Skin of body (tissue), 2 donors: ENCODE data around the gene EFCAB11. TPM values are rescaled to one million over a fixed set of nuclear protein-coding genes. Genes with fewer than 3 reads are reported as not detected.

ENCODE experiments used
- DNase-seq: peaks from one replicate; lab custom pipeline; 2025; lab: John Stamatoyannopoulos, UW
- total RNA-seq: library from RNA; depleted of rRNA; stranded (reverse); fragments of >200 nt; gene quantifications from one replicate; pipeline ENCODE4 v1.2.3, GENCODE V29; 2014

Gene EFCAB11
- total RNA-seq, 1 donor from 2014 or later: 5.6 TPM

DNA sequence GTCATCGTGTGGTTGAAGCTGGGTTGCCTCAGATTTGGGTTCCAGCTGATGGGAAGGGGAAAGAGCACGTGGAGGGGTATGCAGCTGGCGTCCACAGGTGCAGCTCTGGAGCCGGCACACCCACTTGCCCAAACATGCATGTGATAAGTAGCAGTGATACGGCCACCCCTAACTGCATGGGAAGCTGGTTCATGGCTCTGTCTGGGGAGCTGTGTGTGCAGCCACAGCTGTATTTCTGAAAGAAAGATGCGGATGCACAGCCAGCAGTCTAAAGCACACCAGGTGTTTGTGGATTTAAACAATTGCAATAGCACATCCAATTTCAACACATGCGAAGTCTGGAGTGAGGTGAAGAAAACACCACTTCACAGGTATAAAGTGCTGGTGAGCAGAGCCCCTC is 181.4 kb downstream of the EFCAB11 start:
- no peak for DNase-seq

DNA sequence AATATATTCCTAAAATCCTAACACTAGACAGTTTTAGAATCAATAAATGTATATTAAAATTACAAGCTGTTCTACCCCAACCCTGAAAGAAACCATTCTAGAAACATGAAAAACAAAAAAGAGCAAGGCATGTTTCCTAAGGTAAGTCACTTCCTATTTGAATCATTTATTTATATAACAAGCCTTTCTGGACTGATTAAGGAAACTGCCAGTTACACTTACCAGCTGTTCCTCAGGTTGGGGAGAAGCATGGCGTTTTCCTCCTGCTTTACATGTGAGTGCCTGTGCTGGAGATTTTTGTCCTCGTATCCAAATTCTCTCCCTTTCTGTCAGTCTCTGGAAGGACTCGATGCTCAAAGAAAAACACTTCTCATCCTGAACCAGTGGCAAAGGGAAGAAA is 183.3 kb downstream of the EFCAB11 start:
- no peak for DNase-seq

DNA sequence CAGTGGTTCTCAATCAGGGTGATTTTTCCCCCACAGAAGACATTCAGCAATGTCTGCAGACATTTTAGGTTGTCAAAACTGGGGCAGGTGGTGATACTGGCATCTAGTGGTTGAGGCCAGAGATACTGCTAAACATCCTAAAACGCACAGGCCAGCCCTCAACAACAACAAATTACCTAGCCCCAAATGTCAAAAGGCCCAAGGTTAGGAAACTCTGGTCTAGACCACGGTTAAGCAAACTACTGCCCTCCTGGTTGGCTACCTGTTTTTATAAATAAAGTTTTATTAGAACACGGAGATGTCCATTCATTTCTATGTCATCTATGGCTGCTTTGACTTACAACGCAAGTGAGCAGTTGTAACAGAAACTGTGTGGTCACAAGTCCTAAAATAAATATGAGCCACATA is 186.7 kb downstream of the EFCAB11 start:
- no peak for DNase-seq

DNA sequence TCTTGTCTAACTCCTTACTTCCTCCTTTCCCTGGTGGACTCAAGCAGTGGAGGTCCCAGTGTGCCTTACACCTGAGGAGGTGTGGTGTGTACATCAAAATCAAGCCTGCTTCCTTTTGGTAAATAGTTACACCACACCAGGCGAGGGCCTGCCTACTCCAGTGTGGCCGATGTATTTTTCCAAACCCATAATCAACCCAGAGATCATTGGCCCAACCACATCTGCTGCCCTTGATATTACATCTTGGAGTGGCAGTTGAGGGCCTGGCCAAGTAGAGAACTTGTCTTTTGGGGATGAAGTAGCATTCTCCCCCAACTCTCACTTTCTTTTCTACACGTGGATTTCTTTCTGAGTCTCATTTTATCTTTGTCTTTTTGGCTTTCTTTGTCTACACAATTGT is 187.4 kb downstream of the EFCAB11 start:
- no peak for DNase-seq

DNA sequence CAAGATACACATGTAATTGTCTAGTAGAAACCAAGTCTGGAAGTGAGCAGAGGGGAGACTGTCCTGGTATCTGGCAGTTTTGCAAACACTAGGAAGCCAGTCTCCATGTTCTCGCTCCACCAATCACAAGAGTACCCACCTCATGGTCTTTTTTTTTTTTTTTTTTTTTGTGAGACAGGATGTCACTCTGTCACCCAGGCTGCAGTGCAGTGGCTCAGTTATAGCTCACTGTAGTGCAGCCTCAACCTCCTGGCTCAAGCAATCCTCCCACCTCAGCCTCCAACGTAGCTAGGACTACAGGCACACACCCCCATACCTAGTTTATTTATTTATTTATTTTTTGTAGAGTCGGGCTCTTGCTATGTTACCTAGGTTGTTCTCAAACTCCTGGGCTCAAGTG is 189.2 kb downstream of the EFCAB11 start:
- DNase-seq: no peak

DNA sequence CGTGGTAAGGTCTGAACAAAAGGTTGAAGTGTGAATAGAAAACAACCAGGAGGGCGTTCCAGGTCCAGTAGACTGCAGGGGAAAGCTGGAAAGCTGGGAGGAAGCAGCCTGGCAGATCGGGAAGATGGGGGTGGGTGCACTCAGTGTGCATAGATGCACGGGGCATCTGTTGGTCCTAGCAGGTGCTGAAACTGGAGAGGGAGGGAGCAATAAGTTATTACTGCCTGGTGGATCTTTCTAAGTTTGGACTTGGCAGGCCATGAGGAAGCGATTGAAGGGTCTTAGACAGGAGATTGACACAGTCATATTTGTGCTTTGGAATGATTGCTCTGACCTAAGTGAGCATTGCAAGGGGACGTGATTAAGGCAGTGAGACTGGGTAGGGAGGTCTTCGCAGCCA is 194.4 kb downstream of the EFCAB11 start:
- DNase-seq: no peak

DNA sequence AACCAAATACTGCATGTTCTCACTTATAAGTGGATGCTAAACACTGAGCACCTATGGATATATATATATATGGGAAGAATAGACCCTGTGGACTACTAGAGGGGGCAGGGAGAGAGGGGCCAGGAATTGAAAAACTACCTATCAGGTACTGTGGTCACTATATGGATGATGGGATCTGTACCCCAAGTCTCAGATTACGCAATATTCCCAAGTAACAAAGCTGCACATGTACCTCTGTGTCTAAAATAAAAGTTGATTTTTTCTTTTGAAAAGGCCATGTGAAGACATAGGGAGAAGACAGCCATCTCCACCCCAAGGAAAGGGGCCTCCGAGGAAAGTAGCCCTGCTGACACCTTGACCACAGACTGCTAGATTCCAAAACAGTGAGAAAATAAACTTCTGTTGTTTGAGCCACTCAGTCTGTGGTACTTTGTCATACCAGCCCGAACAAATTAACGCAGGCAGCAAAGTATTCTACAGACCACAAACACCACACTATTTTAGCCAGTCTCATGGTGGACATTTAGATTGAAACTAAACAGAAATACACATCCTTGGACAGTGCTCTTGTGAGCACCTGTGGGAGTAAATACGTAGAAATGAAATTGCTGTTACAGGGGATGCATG is 197.1 kb downstream of the EFCAB11 start:
- DNase-seq: no peak

DNA sequence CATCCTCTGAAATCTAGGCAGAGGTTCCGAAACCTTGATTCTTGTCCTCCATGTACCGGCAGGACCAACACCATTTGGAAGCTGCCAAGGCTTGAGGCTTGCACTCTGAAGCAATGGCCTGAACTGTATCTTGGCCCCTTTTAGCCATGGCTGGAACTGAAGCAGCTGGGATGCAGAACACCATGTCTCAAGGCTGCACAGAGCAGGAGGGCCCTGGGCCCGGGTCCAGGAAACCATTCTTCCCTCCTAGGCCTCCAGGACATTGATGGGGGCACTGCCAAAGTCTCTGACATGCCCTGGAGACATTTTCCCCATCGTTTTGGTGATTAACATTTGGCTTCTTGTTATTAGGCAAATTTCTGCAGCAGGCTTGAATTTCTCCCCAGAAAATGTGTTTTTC is 198.7 kb downstream of the EFCAB11 start:
- no peak for DNase-seq

DNA sequence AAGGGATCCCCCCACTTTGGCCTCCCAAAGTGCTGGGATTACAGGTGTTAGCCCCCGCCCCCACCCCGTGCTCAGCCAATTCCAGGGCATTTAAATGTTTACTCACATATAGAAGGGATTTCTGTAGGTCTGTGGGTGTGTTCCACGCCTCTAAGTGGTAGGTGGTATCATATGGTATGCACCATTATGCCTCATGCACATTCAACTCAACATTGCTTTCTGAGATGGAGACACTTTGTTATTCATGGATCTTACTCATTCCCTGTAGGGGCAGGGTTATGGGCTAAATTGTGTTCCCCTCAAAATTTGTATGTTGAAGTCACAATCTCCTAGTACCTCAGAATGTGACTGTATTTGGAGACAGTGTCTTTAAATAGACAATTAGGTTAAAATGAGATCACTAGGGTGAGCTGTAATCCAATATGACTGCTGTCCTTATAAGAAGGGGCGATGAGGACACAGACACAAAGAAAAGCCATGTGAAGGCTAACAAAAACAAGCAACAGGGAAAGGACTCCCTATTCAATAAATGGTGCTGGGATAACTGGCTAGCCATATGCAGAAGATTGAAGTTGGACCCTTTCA is 200.6 kb downstream of the EFCAB11 start:
- no peak for DNase-seq

DNA sequence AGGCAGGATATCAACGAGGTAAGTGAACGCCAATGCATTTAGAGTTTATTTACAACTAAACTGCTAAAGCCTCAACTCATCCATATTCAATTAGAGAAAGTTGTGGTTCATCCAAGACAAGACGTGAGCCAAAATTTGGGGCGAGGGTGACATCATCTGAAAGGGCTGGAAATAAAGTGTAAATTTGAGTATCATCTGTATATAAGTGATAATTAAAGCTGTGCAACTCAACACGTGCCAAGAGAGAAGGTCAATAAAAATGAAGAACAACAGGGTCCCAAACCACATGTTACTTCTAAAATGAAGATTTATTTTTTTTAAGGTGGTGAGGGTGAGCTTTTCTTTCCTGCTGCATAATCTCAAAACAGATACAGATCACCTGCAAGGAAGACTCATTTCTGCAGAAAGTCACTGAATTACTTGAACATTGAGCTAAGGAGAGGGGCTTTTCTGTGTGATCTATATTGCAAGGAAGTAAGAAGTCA is 203.6 kb downstream of the EFCAB11 start:
- peak; percentile 12 for DNase-seq

DNA sequence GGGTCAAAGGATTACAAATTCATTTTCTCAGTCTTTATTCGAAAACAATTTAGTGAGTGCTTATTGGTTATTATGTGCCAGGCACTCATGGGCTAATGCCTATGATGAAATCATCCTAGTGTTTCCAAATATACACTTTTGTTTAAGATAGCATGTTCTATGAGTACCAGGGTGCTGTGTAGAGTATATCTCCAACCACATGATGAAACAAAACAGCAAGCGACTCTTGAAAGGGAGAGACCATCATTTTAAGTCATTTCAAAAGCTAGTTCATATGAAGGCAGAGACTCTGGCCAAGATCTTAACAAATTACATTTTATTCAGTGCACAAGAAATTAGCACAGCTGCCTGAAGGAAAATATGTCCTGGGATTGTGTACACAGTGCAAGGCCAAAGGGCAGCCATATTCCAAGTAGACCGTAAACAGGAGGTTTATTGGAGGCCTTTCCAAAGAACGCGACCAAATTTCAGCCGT is 204.2 kb downstream of the EFCAB11 start:
- DNase-seq: no peak

DNA sequence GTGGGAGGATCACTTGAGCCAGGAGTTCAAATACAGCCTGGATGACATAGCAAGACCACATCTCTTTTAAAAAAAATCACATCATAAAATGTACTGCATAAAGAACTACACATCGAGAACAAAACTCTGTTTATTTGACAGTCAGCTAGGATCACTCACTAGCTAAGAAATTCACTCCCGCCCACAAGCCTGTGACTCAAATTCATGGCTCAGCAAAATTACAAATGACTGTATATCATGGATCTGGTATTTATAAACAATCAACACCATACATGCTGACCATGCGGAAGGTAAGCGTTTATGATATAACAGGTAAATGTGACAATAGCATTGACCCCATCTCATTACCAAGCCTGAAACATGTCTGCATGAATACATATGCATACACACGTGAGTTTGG is 206.5 kb downstream of the EFCAB11 start:
- no peak for DNase-seq

DNA sequence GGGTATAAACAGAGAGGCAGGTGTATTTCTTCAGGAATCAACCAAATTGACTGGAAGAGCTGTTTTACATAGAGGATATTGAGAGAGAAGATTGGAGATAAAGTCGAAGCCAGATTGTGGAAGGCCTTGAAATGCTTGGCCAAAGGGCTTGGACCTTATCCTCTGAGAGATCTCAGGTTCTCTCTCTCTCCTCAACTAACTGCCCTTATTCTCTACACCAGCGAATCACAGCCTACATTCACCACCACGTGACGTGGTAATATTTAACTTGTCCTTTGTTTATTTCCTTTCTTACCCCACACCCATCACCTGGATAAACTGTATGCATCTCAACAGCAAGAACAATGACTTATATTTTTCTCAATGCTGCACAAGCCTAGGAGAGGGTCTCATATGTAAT is 207.4 kb downstream of the EFCAB11 start:
- no peak for DNase-seq

DNA sequence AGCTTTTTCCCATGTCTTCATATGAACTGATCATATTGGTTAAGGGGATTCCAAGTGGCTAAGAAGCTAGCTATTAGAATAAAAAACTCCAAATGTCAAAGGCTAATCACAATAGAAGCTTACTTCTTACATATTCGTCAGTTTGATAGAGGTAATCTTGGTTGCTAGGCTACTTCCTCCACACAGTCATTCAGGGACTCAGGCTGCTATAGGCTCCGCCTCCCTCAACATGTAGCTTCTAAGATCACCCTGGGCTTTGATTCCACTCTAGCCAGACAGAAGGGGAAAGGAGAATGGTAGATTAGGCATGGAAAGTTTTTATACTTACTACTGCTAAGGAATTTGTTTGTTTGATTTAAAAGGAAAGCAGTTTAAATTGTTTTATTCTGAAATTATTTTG is 207.9 kb downstream of the EFCAB11 start:
- no peak for DNase-seq

DNA sequence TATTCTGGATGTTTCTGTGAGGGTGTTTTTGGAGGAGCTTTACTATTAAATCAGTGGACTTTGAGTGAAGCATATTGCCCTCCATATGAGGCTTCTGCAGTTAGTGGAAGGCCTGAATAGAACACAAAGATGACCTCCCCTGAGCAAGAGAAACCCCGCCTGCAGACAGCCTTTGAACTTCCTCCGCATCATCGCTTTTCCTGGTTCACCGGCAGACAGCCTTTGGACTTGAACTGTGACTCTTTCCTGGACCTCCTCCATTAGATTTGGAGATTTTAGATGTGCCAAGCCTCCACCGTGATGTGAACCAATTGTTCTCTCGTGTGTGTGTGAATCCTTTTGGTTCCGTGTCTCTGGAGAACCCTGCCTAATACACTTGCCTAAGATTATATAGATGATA is 208.4 kb downstream of the EFCAB11 start:
- no peak for DNase-seq

Other genes starting within 250 kb of the EFCAB11 start
- gene TDP1, start 1.2 kb upstream of the EFCAB11 start, total RNA-seq: 14.7 TPM
- 0.39 TPM for gene KCNK13, start 107.3 kb upstream of the EFCAB11 start, total RNA-seq